WTC11 (cell line): ENCODE measurements around the gene SLC25A51. TPM values are rescaled to one million over a fixed set of nuclear protein-coding genes. Genes with fewer than 3 reads are reported as not detected.

Experiments used
- ATAC-seq: fragments of 200-7000 bp; cut with Tn5 transposase; 2 replicates; pipeline ENCODE4 v1.10.0; 2021; ENCODE audit warnings: mild to moderate bottlenecking, moderate library complexity
- CTCF ChIA-PET: fragments of 300-600 bp; sonication (Branson Sonifier 250); formaldehyde crosslinking; loops from one replicate; lab custom pipeline; 2021; ENCODE audit warnings: antibody characterized with exemption; lab: Charles Lee
- POLR2A ChIA-PET: fragments of 350-600 bp; sonication (Branson Sonifier 250); formaldehyde crosslinking; loops from one replicate; lab custom pipeline; 2021; ENCODE audit warnings: antibody characterized with exemption; lab: Charles Lee
- DNase-seq: peaks from one replicate; pipeline ENCODE4 v3.0.0; 2021; ENCODE audit warnings: low spot score
- H3K27ac Mint-ChIP-seq: 2 replicates; pipeline ENCODE4 v1.8.0; 2021; ENCODE audit warnings: mixed read lengths
- H3K27me3 Mint-ChIP-seq: 2 replicates; pipeline ENCODE4 v1.8.0; 2021; ENCODE audit warnings: low read depth, mild to moderate bottlenecking, moderate library complexity, mixed read lengths
- H3K36me3 Mint-ChIP-seq: 2 replicates; pipeline ENCODE4 v1.8.0; 2021; ENCODE audit warnings: mixed read lengths
- H3K4me1 Mint-ChIP-seq: 2 replicates; pipeline ENCODE4 v1.8.0; 2022; ENCODE audit warnings: mixed read lengths
- H3K4me3 Mint-ChIP-seq: 2 replicates; pipeline ENCODE4 v1.8.0; 2021; ENCODE audit warnings: mild to moderate bottlenecking, moderate library complexity, mixed read lengths
- H3K9me3 Mint-ChIP-seq: 2 replicates; pipeline ENCODE4 v1.8.0; 2021; ENCODE audit warnings: mixed read lengths
- AFF4 ChIP-seq: sonication (generic); formaldehyde crosslinking; IDR thresholded peaks from 2 replicates; pipeline ENCODE4 v1.8.1; 2023; ENCODE audit warnings: mild to moderate bottlenecking, missing genetic modification reagents, borderline replicate concordance
- ELF4 ChIP-seq: sonication (generic); formaldehyde crosslinking; IDR thresholded peaks from 2 replicates; pipeline ENCODE4 v1.8.1; 2022; ENCODE audit warnings: low read depth, mild to moderate bottlenecking, moderate library complexity, missing genetic modification reagents
- FOXP1 ChIP-seq: sonication (generic); formaldehyde crosslinking; IDR thresholded peaks from 2 replicates; pipeline ENCODE4 v1.8.0; 2022; ENCODE audit warnings: missing genetic modification reagents, mild to moderate bottlenecking, moderate library complexity, borderline replicate concordance
- JUN ChIP-seq: sonication (generic); formaldehyde crosslinking; IDR thresholded peaks from 2 replicates; pipeline ENCODE4 v1.8.0; 2023; ENCODE audit warnings: mild to moderate bottlenecking, missing genetic modification reagents
- TEAD4 ChIP-seq: sonication (generic); formaldehyde crosslinking; IDR thresholded peaks from 2 replicates; pipeline ENCODE4 v1.8.0; 2022; ENCODE audit warnings: mild to moderate bottlenecking, missing genetic modification reagents
- ZNF121 ChIP-seq: sonication (generic); formaldehyde crosslinking; IDR thresholded peaks from 2 replicates; pipeline ENCODE4 v1.8.0; 2023; ENCODE audit warnings: missing genetic modification reagents
- ZNF219 ChIP-seq: sonication (generic); formaldehyde crosslinking; IDR thresholded peaks from 2 replicates; pipeline ENCODE4 v1.8.0; 2023; ENCODE audit warnings: missing genetic modification reagents, mild to moderate bottlenecking, borderline replicate concordance
- ZNF396 ChIP-seq: fragments of 250-450 bp; sonication (Bioruptor Pico); IDR thresholded peaks from 2 replicates; pipeline ENCODE4 v1.8.0; 2021; ENCODE audit warnings: mild to moderate bottlenecking, moderate library complexity, borderline replicate concordance
- total RNA-seq: library from RNA; stranded (reverse); gene quantifications from 3 replicates; pipeline ENCODE4 v1.2.3, GENCODE V29; 2021
- TF ChIP-seq, protein P1 (sequence below): fragments of 250-450 bp; sonication (Bioruptor Pico); IDR thresholded peaks from 2 replicates; pipeline ENCODE4 v1.9.0; 2021; ENCODE audit warnings: mild to moderate bottlenecking, borderline replicate concordance
- TF ChIP-seq, protein P2 (sequence below): sonication (generic); formaldehyde crosslinking; conservative IDR thresholded peaks from 2 replicates; pipeline ENCODE4 v1.8.1; 2023; ENCODE audit warnings: mild to moderate bottlenecking, low read depth, missing genetic modification reagents, moderate library complexity
- TF ChIP-seq, protein P3 (sequence below): sonication (generic); formaldehyde crosslinking; IDR thresholded peaks from 2 replicates; pipeline ENCODE4 v1.8.1; 2023; ENCODE audit warnings: mild to moderate bottlenecking, missing genetic modification reagents, moderate library complexity
- TF ChIP-seq, protein P4 (sequence below): sonication (generic); formaldehyde crosslinking; IDR thresholded peaks from 2 replicates; pipeline ENCODE4 v1.8.1; 2023; ENCODE audit warnings: mild to moderate bottlenecking, missing genetic modification reagents

SLC25A51 gene
- total RNA-seq, 1 experiment from 2014 or later, result 15.4 TPM

GRCh38 chr9:37918665-37919170, 14.8 kb upstream of the SLC25A51 start:
- no peak for ATAC-seq

DNA sequence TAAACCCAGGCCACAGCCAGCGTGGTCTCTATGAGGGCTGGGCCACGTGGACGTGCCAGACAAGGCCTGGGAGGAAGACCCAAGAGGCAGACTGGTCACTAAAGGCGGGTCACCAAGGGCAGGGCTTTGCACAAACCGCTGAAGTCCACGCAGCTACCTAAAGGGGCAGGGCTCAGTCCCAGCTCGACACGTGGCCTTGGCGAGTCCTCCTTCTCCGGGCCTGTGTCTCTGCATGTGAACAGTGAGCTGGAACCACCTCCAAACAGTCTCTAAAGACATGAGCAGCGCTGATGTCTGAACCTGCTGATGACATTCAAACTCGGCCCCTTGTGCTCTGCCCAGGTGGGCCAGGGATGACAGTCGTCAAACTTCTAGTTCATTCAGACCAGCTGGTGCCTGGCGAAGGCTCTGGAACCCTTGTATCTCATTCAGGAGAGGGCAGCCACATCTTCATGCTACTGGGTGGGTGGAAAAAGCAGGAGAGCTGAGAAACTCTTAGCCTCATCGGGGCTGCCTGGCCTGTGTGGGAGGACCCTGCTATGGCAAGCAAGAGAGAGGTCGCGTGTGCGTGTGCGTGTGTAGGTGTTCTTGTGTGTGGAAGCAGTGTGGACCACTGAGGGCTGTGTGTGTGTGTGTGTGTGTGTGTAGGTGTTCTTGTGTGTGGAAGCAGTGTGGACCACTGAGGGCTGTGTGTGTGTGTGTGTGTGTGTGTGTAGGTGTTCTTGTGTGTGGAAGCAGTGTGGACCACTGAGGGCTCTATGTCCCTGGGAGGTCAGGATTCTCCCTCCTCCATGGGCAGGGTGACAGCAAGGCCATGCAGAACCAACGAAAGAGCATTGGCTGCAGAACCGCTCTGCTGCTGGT, 14.1 kb upstream of the SLC25A51 start:
- ATAC-seq (no peak), DNase-seq (no peak)
- ChIA-PET CTCF (interaction anchor here (0.6 to 0.9 kb wide), 2 partner anchors 170 to 346 kb away, joined by 3 read pairs; no protein-coding TSS in a partner anchor), POLR2A (no interaction called here)
- Mint-ChIP-seq H3K4me3 (no peak overlapping the region), H3K4me1 (peaks cover 33% of the 10 kb centered on the region), H3K27ac (no peak overlapping the region; the same call in 1 of the 2 replicates), H3K36me3 (no peaks in the 10 kb centered on the region; the same call in 1 of the 2 replicates), H3K27me3 (no peaks in the 10 kb centered on the region; the same call in 1 of the 2 replicates), H3K9me3 (no peaks in the 10 kb centered on the region)
- TF ChIP-seq AFF4 (CRISPR knock-in tag) (no peak), FOXP1 (CRISPR knock-in tag) (no peak), ZNF121 (no peak), ZNF396 (CRISPR knock-in tag) (no peak), ZNF219 (CRISPR knock-in tag) (no peak)

More at GRCh38 chr9:37918665-37919170, 14.8 kb upstream of the SLC25A51 start:
- TF ChIP-seq, protein P1, sequence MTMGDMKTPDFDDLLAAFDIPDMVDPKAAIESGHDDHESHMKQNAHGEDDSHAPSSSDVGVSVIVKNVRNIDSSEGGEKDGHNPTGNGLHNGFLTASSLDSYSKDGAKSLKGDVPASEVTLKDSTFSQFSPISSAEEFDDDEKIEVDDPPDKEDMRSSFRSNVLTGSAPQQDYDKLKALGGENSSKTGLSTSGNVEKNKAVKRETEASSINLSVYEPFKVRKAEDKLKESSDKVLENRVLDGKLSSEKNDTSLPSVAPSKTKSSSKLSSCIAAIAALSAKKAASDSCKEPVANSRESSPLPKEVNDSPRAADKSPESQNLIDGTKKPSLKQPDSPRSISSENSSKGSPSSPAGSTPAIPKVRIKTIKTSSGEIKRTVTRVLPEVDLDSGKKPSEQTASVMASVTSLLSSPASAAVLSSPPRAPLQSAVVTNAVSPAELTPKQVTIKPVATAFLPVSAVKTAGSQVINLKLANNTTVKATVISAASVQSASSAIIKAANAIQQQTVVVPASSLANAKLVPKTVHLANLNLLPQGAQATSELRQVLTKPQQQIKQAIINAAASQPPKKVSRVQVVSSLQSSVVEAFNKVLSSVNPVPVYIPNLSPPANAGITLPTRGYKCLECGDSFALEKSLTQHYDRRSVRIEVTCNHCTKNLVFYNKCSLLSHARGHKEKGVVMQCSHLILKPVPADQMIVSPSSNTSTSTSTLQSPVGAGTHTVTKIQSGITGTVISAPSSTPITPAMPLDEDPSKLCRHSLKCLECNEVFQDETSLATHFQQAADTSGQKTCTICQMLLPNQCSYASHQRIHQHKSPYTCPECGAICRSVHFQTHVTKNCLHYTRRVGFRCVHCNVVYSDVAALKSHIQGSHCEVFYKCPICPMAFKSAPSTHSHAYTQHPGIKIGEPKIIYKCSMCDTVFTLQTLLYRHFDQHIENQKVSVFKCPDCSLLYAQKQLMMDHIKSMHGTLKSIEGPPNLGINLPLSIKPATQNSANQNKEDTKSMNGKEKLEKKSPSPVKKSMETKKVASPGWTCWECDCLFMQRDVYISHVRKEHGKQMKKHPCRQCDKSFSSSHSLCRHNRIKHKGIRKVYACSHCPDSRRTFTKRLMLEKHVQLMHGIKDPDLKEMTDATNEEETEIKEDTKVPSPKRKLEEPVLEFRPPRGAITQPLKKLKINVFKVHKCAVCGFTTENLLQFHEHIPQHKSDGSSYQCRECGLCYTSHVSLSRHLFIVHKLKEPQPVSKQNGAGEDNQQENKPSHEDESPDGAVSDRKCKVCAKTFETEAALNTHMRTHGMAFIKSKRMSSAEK, result no peak
- TF ChIP-seq, protein P2, sequence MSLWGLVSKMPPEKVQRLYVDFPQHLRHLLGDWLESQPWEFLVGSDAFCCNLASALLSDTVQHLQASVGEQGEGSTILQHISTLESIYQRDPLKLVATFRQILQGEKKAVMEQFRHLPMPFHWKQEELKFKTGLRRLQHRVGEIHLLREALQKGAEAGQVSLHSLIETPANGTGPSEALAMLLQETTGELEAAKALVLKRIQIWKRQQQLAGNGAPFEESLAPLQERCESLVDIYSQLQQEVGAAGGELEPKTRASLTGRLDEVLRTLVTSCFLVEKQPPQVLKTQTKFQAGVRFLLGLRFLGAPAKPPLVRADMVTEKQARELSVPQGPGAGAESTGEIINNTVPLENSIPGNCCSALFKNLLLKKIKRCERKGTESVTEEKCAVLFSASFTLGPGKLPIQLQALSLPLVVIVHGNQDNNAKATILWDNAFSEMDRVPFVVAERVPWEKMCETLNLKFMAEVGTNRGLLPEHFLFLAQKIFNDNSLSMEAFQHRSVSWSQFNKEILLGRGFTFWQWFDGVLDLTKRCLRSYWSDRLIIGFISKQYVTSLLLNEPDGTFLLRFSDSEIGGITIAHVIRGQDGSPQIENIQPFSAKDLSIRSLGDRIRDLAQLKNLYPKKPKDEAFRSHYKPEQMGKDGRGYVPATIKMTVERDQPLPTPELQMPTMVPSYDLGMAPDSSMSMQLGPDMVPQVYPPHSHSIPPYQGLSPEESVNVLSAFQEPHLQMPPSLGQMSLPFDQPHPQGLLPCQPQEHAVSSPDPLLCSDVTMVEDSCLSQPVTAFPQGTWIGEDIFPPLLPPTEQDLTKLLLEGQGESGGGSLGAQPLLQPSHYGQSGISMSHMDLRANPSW, result no peak
- TF ChIP-seq TEAD4 (no peak), JUN (CRISPR knock-in tag) (no peak), ELF4 (CRISPR knock-in tag) (no peak)
- TF ChIP-seq, protein P3, sequence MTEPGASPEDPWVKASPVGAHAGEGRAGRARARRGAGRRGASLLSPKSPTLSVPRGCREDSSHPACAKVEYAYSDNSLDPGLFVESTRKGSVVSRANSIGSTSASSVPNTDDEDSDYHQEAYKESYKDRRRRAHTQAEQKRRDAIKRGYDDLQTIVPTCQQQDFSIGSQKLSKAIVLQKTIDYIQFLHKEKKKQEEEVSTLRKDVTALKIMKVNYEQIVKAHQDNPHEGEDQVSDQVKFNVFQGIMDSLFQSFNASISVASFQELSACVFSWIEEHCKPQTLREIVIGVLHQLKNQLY (CRISPR knock-in tag), result no peak
- TF ChIP-seq, protein P4, sequence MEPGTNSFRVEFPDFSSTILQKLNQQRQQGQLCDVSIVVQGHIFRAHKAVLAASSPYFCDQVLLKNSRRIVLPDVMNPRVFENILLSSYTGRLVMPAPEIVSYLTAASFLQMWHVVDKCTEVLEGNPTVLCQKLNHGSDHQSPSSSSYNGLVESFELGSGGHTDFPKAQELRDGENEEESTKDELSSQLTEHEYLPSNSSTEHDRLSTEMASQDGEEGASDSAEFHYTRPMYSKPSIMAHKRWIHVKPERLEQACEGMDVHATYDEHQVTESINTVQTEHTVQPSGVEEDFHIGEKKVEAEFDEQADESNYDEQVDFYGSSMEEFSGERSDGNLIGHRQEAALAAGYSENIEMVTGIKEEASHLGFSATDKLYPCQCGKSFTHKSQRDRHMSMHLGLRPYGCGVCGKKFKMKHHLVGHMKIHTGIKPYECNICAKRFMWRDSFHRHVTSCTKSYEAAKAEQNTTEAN, result no peak
- TF ChIP-seq, all 79 proteins: peak for 0
- Mint-ChIP-seq H3K36me3 (no peaks in the 10 kb centered on the region; the same call in 1 of the 2 replicates), H3K9me3 (no peaks in the 10 kb centered on the region), H3K27me3 (no peaks in the 10 kb centered on the region; the same call in 1 of the 2 replicates), H3K4me3 (no peak overlapping the region), H3K27ac (no peak overlapping the region), H3K4me1 (peaks cover 36% of the 10 kb centered on the region)
- ChIA-PET POLR2A (no interaction called here), CTCF (interaction anchor here (0.6 to 0.9 kb wide), 2 partner anchors 170 to 345 kb away, joined by 3 to 4 read pairs; no protein-coding TSS in a partner anchor)
- no peak for DNase-seq
